Stromal cell of bone marrow (primary cell): ENCODE data around the gene PDSS2.
"Not testable (repeated sequence)": the region's sequence is repeated elsewhere in the genome, so short reads cannot be mapped to it uniquely, and the experiment has no call there.

Experiments
- DNase-seq: peaks from one replicate; pipeline ENCODE4 v3.0.0-alpha.2; 2012; ENCODE audit warnings: low read depth

The PDSS2 gene

GRCh38 chr6:107118540-107118939 is 340.8 kb downstream of the PDSS2 start:
- DNase-seq: not testable (repeated sequence)

GRCh38 chr6:107116931-107117330 is 342.4 kb downstream of the PDSS2 start:
- no peak for DNase-seq

- no peak for DNase-seq
Observed at GRCh38 chr6:107116328-107116892, 343.0 kb downstream of the PDSS2 start.

- DNase-seq: no peak
Observed at GRCh38 chr6:107115695-107116327, 343.6 kb downstream of the PDSS2 start.

GRCh38 chr6:107114926-107115694 is 344.3 kb downstream of the PDSS2 start, which contains the start of gene BEND3:
Gene BEND3, minus strand, starts transcription at chr6:107115515. Its CDS starts 16,230 bp downstream, at chr6:107099285.
- no peak for DNase-seq

- DNase-seq: peak; percentile 79
Observed at GRCh38 chr6:107114213-107114925, 345.0 kb downstream of the PDSS2 start.

GRCh38 chr6:107110200-107110599 is 349.2 kb downstream of the PDSS2 start:
- DNase-seq: no peak

GRCh38 chr6:107108201-107108890 is 351.0 kb downstream of the PDSS2 start:
- DNase-seq: no peak

- no peak for DNase-seq
Observed at GRCh38 chr6:107107791-107108190, 351.6 kb downstream of the PDSS2 start.

GRCh38 chr6:107106165-107106564 is 353.2 kb downstream of the PDSS2 start:
- no peak for DNase-seq

- DNase-seq: no peak
Observed at GRCh38 chr6:107105511-107106116, 353.8 kb downstream of the PDSS2 start.

- no peak for DNase-seq
Observed at GRCh38 chr6:107103082-107103481, 356.3 kb downstream of the PDSS2 start.
